ENCODE data around the gene OPALIN.

OPALIN gene

DNA sequence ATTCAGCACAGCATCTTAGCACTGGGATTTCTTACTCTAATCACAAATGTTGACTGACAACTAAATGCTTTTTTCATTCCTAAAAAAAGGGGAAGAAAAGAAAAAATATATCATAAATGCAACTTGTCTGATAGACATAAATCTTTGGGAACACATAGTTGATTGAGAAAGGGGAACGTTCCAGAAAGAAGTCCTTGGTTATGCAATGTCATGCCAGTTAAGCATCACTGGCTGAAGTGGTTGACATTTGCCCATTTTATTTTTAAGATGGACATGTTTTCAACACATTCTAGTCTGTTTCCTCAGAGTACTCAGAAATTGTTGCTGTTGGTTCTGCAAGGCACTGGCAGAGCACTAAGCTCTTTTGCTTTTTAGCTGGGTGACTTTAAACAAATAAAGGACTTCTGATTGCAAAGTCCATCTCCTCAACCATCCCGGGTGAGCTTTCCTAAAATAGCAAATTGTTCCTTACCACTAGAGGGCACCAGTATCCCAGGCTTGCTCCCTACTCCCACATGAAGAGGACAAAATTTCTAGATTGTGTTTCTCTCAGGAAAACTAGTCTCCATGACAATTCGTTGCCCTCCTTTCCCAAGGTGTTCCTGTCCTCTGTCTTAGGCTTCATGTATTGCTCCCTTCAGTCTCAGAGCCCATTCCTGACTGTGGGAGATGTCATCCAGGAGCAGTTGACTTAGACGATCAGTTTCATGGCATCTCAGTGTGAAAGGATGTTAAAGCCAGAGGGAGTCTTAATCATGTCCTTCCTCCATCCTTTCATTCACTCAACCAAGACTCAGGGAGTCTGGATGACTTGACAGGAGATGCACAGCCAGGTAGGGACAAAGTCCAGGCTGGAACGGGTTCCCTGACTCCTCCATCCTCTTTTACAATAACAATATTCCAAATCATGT is 23.9 kb downstream of the OPALIN start:
- no peaks in the 10 kb centered on the region for H3K4me1 ChIP-seq (ENCODE audit: control insufficient read depth, insufficient read depth, low read length)
- peaks cover 12% of the 10 kb centered on the region for H3K27me3 ChIP-seq (ENCODE audit: control insufficient read depth, insufficient read depth, low read length)
- no peak overlapping the region for H3K9ac ChIP-seq (ENCODE audit: low read depth, low read length)
- H3K4me3 ChIP-seq (ENCODE audit: low read length) = no peak overlapping the region
- H3K4me2 ChIP-seq (ENCODE audit: low read length) = no peak overlapping the region
- no peaks in the 10 kb centered on the region for H3K9me3 ChIP-seq (replicated peaks; ENCODE audit: low read length)
- H3K36me3 ChIP-seq (ENCODE audit: insufficient read depth, low read length) = no peaks in the 10 kb centered on the region

DNA sequence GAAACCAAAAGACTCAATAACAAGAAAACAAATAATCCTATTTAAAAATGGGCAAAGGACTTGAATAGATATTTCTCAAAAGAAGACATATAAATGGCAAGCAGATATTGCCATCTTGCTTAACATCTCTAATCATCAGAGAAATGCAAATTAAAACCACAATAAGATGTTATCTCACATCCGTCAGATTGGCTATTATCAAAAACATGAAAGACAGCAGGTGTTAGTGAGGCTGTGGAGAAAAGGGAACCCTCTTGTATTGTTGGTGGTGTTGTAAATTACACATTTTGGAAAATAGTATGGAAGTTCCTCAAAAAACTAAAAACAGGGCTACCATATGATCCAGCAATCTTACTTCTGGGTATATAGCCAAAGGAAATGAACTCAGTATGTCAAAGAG is 25.7 kb downstream of the OPALIN start:
- peaks cover 6% of the 10 kb centered on the region for H3K27me3 ChIP-seq (ENCODE audit: control insufficient read depth, insufficient read depth, low read length)
- no peaks in the 10 kb centered on the region for H3K4me1 ChIP-seq (ENCODE audit: control insufficient read depth, insufficient read depth, low read length)
- no peak overlapping the region for H3K9ac ChIP-seq (ENCODE audit: low read depth, low read length)
- H3K9me3 ChIP-seq (replicated peaks; ENCODE audit: low read length) = no peaks in the 10 kb centered on the region
- no peak overlapping the region for H3K4me2 ChIP-seq (ENCODE audit: low read length)
- no peak overlapping the region for H3K4me3 ChIP-seq (ENCODE audit: low read length)
- no peaks in the 10 kb centered on the region for H3K36me3 ChIP-seq (ENCODE audit: insufficient read depth, low read length)

DNA sequence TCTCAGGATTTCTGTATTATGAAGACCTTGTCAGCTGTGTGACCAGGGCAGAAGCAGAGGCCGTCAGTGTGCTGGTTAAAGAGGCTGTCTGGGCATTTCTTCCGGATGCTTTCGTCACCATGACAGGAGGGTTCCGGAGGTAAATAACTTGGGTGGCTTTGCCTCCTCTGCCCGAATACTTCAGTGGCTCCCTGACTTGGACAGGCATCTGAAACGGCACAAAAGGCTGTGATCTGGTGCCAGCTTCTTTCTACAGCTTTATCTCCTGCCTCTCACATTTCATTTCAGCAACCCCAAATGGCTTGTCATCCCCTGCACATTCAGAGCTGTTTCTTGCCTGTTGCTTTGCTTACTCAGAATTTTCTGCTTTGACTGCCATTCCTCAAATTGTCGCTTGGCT is 31.3 kb downstream of the OPALIN start:
- Histone ChIP-seq H3K27me3 (ENCODE audit: control insufficient read depth, insufficient read depth, low read length) (peaks cover 18% of the 10 kb centered on the region), H3K9me3 (replicated peaks; ENCODE audit: low read length) (no peaks in the 10 kb centered on the region), H3K9ac (ENCODE audit: low read depth, low read length) (no peak overlapping the region), H3K4me2 (ENCODE audit: low read length) (no peak overlapping the region), H3K4me1 (ENCODE audit: control insufficient read depth, insufficient read depth, low read length) (no peaks in the 10 kb centered on the region), H3K36me3 (ENCODE audit: insufficient read depth, low read length) (no peaks in the 10 kb centered on the region), H3K4me3 (ENCODE audit: low read length) (no peak overlapping the region)

DNA sequence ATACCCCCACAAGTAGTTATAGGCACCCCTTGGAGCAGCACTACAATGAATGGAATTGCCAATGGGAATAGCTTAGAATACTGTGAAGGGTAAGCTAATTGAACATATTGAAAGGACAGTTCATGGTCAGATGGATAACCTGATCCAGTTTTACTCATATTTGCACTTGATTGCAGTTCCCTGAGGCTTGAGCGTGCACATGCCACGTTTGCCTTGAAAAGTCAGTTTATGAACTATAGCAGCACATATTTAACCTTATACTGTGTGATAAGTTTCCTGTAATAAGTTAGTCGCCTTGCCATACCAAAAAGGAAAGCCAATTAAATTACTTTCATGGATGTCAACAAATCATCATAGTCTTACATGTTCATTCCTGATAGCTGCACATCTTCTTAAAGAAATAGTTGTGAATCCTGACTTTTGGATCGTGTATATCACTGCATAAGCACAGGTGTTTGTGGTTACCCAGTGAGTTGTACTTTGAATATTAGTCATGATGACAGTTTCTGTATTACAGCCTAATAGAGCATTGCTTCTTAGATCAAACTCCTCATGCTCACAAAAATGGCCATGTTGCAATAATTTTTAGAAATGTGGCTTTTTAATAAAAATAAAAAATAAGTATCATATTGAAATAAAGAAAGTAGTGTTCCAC is 33.0 kb downstream of the OPALIN start:
- H3K4me3 ChIP-seq (ENCODE audit: low read length) = no peak overlapping the region
- no peak overlapping the region for H3K9ac ChIP-seq (ENCODE audit: low read depth, low read length)
- H3K4me2 ChIP-seq (ENCODE audit: low read length) = no peak overlapping the region
- no peaks in the 10 kb centered on the region for H3K36me3 ChIP-seq (ENCODE audit: insufficient read depth, low read length)
- H3K9me3 ChIP-seq (replicated peaks; ENCODE audit: low read length) = no peaks in the 10 kb centered on the region
- no peaks in the 10 kb centered on the region for H3K4me1 ChIP-seq (ENCODE audit: control insufficient read depth, insufficient read depth, low read length)
- peaks cover 18% of the 10 kb centered on the region for H3K27me3 ChIP-seq (ENCODE audit: control insufficient read depth, insufficient read depth, low read length)

DNA sequence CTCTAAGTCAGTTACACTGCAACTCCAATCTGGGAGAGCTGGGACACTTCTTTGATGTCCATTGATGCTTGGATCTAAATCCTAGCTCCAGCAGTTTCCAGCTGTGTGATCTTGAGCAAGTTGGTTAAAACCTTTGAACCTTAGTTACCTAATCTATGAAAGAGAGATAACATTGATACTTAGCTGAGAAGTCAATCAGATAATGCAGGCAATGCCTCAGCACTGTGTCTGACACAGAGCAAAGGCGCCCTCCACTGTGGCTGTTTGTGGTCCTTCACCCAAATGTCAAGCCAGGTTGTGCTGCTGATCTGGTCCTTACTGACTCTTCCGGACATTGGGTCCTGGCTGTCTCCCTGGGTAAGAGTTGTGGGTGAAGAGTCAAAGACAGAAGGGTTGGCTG is 34.4 kb downstream of the OPALIN start:
- Histone ChIP-seq H3K36me3 (ENCODE audit: insufficient read depth, low read length) (no peaks in the 10 kb centered on the region), H3K9me3 (replicated peaks; ENCODE audit: low read length) (no peaks in the 10 kb centered on the region), H3K4me3 (ENCODE audit: low read length) (no peak overlapping the region), H3K9ac (ENCODE audit: low read depth, low read length) (no peak overlapping the region), H3K4me2 (ENCODE audit: low read length) (no peak overlapping the region), H3K27me3 (ENCODE audit: control insufficient read depth, insufficient read depth, low read length) (peaks cover 18% of the 10 kb centered on the region), H3K4me1 (ENCODE audit: control insufficient read depth, insufficient read depth, low read length) (no peaks in the 10 kb centered on the region)

DNA sequence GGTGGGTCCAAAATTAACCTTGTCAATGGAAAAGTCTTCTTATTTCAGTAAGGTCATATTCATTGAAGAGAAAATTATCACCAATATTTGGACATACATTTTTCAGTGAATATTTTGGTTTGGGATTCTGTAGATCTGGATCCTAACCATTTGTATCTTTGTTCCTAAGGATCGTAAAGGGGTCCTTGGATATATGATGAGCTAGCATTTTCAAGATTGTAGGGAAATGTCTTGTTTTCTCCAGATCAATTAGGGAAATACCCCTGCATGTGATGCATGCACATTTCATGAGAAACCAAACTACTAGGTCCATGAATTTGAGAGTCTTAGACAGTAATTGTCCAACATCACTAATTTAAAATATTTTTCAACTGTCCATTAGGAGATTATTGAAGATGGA is 36.5 kb downstream of the OPALIN start:
- Histone ChIP-seq H3K36me3 (ENCODE audit: insufficient read depth, low read length) (no peaks in the 10 kb centered on the region), H3K9me3 (replicated peaks; ENCODE audit: low read length) (no peaks in the 10 kb centered on the region), H3K4me3 (ENCODE audit: low read length) (no peak overlapping the region), H3K4me1 (ENCODE audit: control insufficient read depth, insufficient read depth, low read length) (no peaks in the 10 kb centered on the region), H3K9ac (ENCODE audit: low read depth, low read length) (no peak overlapping the region), H3K4me2 (ENCODE audit: low read length) (no peak overlapping the region), H3K27me3 (ENCODE audit: control insufficient read depth, insufficient read depth, low read length) (peaks cover 16% of the 10 kb centered on the region)

DNA sequence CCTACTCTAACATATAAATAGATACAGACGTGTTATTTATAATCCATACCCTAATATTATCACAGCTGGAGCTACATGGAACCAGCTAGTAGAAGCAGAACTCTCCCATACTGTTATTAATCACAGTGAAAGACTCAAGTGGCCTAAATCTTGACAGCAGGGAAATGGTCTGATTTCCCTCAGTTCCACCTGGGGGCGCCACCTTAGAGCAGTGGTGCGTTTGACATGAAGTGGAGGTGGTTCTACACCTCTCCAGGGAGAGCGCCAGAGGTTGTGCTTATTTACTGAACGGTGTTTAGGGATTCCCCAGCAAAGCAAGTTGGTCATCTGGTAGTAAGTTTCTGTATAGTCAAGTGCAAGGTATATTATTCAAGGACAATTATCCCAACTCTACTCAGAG is 37.0 kb downstream of the OPALIN start:
- Histone ChIP-seq H3K27me3 (ENCODE audit: control insufficient read depth, insufficient read depth, low read length) (peaks cover 14% of the 10 kb centered on the region), H3K9me3 (replicated peaks; ENCODE audit: low read length) (no peaks in the 10 kb centered on the region), H3K36me3 (ENCODE audit: insufficient read depth, low read length) (no peaks in the 10 kb centered on the region), H3K4me3 (ENCODE audit: low read length) (no peak overlapping the region), H3K4me1 (ENCODE audit: control insufficient read depth, insufficient read depth, low read length) (no peaks in the 10 kb centered on the region), H3K9ac (ENCODE audit: low read depth, low read length) (no peak overlapping the region), H3K4me2 (ENCODE audit: low read length) (no peak overlapping the region)

DNA sequence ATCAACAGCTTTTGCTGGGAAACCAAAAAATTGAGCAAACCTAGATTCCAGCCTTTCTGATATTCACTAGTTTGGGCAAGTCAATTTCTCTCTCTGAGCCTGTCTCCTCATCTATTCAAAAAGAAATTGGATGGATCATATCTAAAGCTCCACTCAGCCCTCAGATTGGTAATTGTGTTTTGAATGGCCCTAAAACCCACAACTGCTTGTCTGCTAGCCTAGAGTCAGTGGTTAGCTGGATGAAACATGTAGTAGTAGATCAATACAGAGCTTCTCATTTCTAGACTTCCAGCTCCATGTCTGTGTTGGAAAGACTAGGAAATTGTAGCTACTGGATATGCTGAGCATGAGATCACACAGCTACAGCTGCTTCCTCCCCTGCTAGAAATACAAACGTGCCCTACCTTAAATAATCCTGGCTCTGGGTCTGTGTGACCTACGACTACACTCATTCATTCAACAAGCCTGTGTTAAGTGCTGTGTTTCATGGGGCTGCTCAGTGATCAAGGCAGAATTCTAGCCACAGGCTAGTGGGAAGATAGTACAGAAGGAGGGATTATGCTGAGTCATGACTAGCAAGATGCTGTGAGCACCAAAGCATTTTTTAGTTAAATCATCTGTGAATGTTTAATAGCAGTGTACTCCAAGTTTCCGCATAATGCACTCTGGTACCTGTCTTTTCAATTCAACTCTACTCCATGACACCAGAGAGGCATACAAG is 38.9 kb downstream of the OPALIN start:
- Histone ChIP-seq H3K36me3 (ENCODE audit: insufficient read depth, low read length) (no peaks in the 10 kb centered on the region), H3K4me3 (ENCODE audit: low read length) (no peak overlapping the region), H3K4me2 (ENCODE audit: low read length) (no peak overlapping the region), H3K9me3 (replicated peaks; ENCODE audit: low read length) (no peaks in the 10 kb centered on the region), H3K27me3 (ENCODE audit: control insufficient read depth, insufficient read depth, low read length) (peaks cover 7% of the 10 kb centered on the region), H3K9ac (ENCODE audit: low read depth, low read length) (no peak overlapping the region), H3K4me1 (ENCODE audit: control insufficient read depth, insufficient read depth, low read length) (no peaks in the 10 kb centered on the region)

DNA sequence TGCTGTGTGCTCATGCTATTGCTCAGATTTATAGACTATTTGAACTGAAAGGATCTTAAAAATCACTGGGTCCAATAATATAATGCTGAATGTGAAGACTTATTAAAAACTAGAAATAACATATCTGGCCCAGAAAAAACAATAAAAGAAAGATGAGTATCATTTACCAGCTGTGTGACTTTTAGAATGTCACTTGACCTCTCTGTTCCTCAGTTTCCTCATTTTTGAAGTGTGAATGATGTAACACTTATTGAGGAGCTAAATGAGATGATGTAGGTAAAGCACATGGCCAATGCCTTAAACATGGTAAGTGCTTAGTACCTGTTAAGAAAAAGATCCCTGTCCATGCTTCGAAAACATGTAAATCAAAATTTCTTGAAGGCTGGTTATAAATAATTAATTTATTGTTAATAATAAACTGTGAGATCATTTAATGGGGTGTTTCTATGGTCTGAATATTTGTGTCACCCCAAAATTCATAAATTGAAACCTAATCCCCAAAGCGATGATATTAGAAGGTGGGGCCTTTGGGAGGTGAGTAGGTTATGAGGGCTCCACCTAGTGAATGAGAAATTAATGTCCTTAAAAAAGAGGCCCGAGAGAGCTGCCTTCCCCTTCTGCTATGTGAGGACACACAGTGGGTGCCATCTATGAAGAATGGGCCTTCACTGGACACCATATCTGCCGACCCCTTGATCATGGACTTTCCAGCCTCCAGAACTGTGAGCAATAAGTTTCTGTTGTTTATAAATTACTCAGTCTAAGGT is 41.6 kb downstream of the OPALIN start:
- Histone ChIP-seq H3K4me1 (ENCODE audit: control insufficient read depth, insufficient read depth, low read length) (no peaks in the 10 kb centered on the region), H3K27me3 (ENCODE audit: control insufficient read depth, insufficient read depth, low read length) (no peaks in the 10 kb centered on the region), H3K4me3 (ENCODE audit: low read length) (no peak overlapping the region), H3K9ac (ENCODE audit: low read depth, low read length) (no peak overlapping the region), H3K36me3 (ENCODE audit: insufficient read depth, low read length) (no peaks in the 10 kb centered on the region), H3K4me2 (ENCODE audit: low read length) (no peak overlapping the region), H3K9me3 (replicated peaks; ENCODE audit: low read length) (no peaks in the 10 kb centered on the region)

DNA sequence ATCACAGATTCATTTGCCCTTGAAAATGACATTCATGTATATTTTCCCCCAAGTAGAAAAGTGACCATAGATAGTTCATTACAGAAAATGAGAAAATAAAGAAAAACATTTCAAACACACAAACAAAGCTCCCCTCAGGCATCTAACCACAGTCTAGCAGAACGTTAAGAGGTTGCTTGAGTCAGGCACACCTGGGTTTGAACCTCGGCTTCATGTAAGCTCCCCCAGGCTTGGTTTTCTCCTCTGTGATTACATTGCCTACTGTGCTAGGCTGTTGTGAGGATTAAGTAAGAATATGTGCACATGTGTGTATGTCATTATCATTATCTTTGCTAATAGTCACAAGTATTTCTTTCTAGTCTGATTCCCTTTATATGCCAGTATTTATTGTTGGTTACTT is 45.5 kb downstream of the OPALIN start:
- Histone ChIP-seq H3K4me2 (ENCODE audit: low read length) (no peak overlapping the region), H3K9me3 (replicated peaks; ENCODE audit: low read length) (no peaks in the 10 kb centered on the region), H3K4me3 (ENCODE audit: low read length) (no peak overlapping the region), H3K9ac (ENCODE audit: low read depth, low read length) (no peak overlapping the region), H3K36me3 (ENCODE audit: insufficient read depth, low read length) (no peaks in the 10 kb centered on the region), H3K27me3 (ENCODE audit: control insufficient read depth, insufficient read depth, low read length) (no peaks in the 10 kb centered on the region), H3K4me1 (ENCODE audit: control insufficient read depth, insufficient read depth, low read length) (no peaks in the 10 kb centered on the region)

DNA sequence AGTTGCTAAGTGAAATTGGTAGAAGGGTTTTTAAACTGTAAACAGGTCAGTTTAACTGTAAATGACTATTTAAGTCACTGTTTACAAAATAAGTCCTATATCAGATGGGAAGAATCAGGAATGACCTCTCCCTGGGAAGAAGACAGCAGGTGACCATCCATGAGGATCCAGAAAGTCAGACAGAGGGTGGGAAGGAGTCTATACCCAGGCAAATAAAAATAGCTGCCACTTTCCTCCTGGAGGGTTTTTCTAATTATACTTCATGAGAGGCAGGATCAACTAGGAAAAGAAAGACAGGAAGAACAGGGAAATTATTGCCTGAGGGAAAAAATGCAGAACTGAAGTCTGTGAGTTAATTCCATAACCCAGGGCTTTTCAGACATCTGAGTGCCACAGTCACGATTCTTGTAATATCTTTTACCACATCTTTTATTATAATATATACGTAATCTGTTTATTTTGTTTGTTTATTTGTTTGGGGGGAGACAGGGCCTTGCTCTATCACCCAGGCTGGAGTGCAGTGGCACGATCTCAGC is 47.6 kb downstream of the OPALIN start:
- H3K27me3 ChIP-seq (ENCODE audit: control insufficient read depth, insufficient read depth, low read length) = no peaks in the 10 kb centered on the region
- no peaks in the 10 kb centered on the region for H3K4me1 ChIP-seq (ENCODE audit: control insufficient read depth, insufficient read depth, low read length)
- H3K9ac ChIP-seq (ENCODE audit: low read depth, low read length) = no peak overlapping the region
- H3K36me3 ChIP-seq (ENCODE audit: insufficient read depth, low read length) = no peaks in the 10 kb centered on the region
- H3K4me2 ChIP-seq (ENCODE audit: low read length) = no peak overlapping the region
- no peaks in the 10 kb centered on the region for H3K9me3 ChIP-seq (replicated peaks; ENCODE audit: low read length)
- no peak overlapping the region for H3K4me3 ChIP-seq (ENCODE audit: low read length)
